Loucy (cell line): Measurements from ENCODE around the gene APOL4.

Source experiments
- H2AFZ ChIP-seq: fragments of 200-600 bp; sonication (generic); 2 replicates; pipeline ENCODE4 v1.6.0; 2016; ENCODE audit warnings: antibody characterized with exemption, mild to moderate bottlenecking, low read length, moderate library complexity
- H3F3A ChIP-seq: fragments of 200-600 bp; 2 replicates; pipeline ENCODE4 v1.6.0; 2016; ENCODE audit warnings: antibody characterized with exemption, low read depth, mild to moderate bottlenecking
- H3K27me3 ChIP-seq: fragments of 200-600 bp; sonication (generic); 2 replicates; pipeline ENCODE4 v1.6.1; 2014; ENCODE audit warnings: low read length, mild to moderate bottlenecking; ENCODE audit not compliant: insufficient read depth, poor library complexity, severe bottlenecking
- H3K36me3 ChIP-seq: fragments of 200-600 bp; sonication (generic); 2 replicates; pipeline ENCODE4 v1.6.1; 2016; ENCODE audit warnings: low read length; ENCODE audit not compliant: insufficient read depth
- H3K4me1 ChIP-seq: fragments of 200-600 bp; sonication (generic); 2 replicates; pipeline ENCODE4 v1.5.1; 2014; ENCODE audit warnings: low read length, mild to moderate bottlenecking; ENCODE audit not compliant: insufficient read depth, poor library complexity, severe bottlenecking
- H3K4me2 ChIP-seq: fragments of 200-600 bp; sonication (generic); 2 replicates; pipeline ENCODE4 v1.6.0; 2014; ENCODE audit warnings: antibody characterized with exemption, low read length, low read depth, mild to moderate bottlenecking; ENCODE audit not compliant: poor library complexity, severe bottlenecking
- H3K4me3 ChIP-seq: fragments of 200-600 bp; sonication (generic); 2 replicates; pipeline ENCODE4 v1.5.1; 2014; ENCODE audit warnings: low read length, mild to moderate bottlenecking, mixed read lengths; ENCODE audit not compliant: poor library complexity, severe bottlenecking
- H3K79me2 ChIP-seq: fragments of 200-600 bp; sonication (generic); 2 replicates; pipeline ENCODE4 v1.6.1; 2014; ENCODE audit warnings: low read length; ENCODE audit not compliant: insufficient read depth
- H3K9ac ChIP-seq: fragments of 200-600 bp; sonication (generic); 2 replicates; pipeline ENCODE4 v1.6.0; 2014; ENCODE audit warnings: mild to moderate bottlenecking, low read depth, low read length, moderate library complexity; ENCODE audit not compliant: poor library complexity, severe bottlenecking
- H3K9me2 ChIP-seq: fragments of 200-600 bp; sonication (generic); replicated peaks from 2 replicates; pipeline ENCODE4 v1.6.1; 2016; ENCODE audit warnings: low read depth, low read length, mixed read lengths
- H3K9me3 ChIP-seq: fragments of 200-600 bp; sonication (generic); 2 replicates; pipeline ENCODE4 v1.6.1; 2014; ENCODE audit warnings: mild to moderate bottlenecking, antibody characterized with exemption, low read length, low read depth; ENCODE audit not compliant: insufficient read depth
- H4K20me1 ChIP-seq: fragments of 200-600 bp; sonication (generic); 2 replicates; pipeline ENCODE4 v1.6.0; 2014; ENCODE audit warnings: antibody characterized with exemption, low read length, mild to moderate bottlenecking; ENCODE audit not compliant: insufficient read depth, poor library complexity, severe bottlenecking
- EZH2phosphoT487 ChIP-seq: fragments of 200-600 bp; IDR thresholded peaks from 2 replicates; pipeline ENCODE4 v1.6.1; 2018; ENCODE audit warnings: antibody characterized with exemption, mild to moderate bottlenecking, moderate library complexity, borderline replicate concordance
- TF ChIP-seq, protein P1 (sequence below): fragments of 200-600 bp; sonication (generic); conservative IDR thresholded peaks from 2 replicates; pipeline ENCODE4 v1.5.1; 2014; ENCODE audit warnings: mild to moderate bottlenecking, antibody characterized with exemption, low read length

APOL4 gene

DNA sequence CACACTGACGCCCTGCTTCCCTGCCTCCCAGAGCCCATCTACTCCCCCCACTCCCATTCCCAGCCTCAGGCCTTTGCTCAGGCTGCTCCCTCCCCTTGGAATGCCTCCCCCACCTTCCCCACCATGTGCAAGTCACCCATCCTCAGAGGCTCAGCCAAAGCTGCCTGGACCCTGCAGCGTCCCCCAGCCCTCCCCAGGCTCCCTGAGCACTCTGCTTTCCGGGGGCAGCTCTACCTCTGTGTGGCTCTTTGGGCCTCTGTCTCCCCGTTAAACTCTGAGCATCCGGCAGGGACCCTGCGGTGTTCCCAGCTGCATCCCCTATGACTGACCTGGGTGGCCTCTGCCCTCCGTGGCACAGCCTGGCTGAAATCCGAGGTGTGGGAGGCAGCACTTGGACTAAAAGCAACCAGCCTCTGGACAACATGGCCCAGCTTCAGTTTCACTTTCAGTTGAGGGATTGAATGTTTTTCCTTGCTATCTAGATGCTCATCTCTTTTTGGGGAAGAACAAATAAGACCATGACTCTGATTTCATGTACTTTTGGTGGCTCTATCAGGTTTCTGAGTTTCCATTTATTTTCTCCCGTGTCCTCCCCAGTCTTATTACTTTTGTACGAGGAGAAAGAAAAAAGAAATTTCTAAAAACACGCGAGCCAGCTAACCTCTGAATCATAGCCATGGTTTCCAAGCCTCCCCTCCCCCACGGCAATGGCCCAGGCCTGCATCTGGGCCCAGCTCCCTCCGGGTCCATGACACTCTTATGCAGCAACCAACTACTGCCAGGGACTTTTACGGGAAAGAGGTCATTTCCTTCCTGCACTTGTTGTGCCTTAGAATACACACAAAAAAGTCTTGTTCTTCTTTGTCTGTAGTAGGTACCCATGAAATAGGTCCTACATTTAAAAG, 44.8 kb downstream of the APOL4 start:
- Histone ChIP-seq H3K4me2 (peak overlapping the region; percentile 89), H2AFZ (peak overlapping the region; percentile 13; the same call in 1 of the 2 replicates), H4K20me1 (no peaks in the 10 kb centered on the region), H3K79me2 (peaks cover 17% of the 10 kb centered on the region; the same call in 1 of the 2 replicates), H3K9me2 (no peaks in the 10 kb centered on the region), H3K4me1 (peaks cover 85% of the 10 kb centered on the region), H3F3A (peaks cover 4% of the 10 kb centered on the region; the same call in 1 of the 2 replicates), H3K36me3 (no peaks in the 10 kb centered on the region), H3K9ac (peak overlapping the region; percentile 90), H3K4me3 (peak overlapping the region; percentile 75), H3K9me3 (no peaks in the 10 kb centered on the region), H3K27me3 (no peaks in the 10 kb centered on the region)
- TF ChIP-seq EZH2phosphoT487, result no peak
- TF ChIP-seq, protein P1, sequence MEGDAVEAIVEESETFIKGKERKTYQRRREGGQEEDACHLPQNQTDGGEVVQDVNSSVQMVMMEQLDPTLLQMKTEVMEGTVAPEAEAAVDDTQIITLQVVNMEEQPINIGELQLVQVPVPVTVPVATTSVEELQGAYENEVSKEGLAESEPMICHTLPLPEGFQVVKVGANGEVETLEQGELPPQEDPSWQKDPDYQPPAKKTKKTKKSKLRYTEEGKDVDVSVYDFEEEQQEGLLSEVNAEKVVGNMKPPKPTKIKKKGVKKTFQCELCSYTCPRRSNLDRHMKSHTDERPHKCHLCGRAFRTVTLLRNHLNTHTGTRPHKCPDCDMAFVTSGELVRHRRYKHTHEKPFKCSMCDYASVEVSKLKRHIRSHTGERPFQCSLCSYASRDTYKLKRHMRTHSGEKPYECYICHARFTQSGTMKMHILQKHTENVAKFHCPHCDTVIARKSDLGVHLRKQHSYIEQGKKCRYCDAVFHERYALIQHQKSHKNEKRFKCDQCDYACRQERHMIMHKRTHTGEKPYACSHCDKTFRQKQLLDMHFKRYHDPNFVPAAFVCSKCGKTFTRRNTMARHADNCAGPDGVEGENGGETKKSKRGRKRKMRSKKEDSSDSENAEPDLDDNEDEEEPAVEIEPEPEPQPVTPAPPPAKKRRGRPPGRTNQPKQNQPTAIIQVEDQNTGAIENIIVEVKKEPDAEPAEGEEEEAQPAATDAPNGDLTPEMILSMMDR, result no peak

DNA sequence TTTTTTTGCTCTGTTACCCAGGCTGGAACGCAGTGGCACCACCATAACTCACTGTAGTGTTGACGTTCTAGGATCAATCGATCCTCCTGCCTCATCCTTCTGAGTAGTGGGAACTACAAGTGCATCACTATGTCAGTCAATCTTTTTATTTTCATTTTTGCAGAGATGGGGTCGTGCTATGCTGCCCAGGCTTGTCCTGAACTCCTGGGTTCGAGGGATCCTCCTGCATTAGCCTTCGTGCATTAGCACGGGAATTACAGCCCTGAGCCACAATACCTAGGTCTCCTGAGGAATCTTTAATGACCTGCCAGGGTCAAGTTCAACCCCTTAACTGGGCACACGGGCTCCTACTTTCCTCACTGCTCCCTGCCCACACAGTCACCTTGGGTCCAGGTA, 45.5 kb downstream of the APOL4 start:
- no peak overlapping the region for H2AFZ ChIP-seq
- peak overlapping the region; percentile 89 for H3K4me2 ChIP-seq
- H3K79me2 ChIP-seq, result peaks cover 17% of the 10 kb centered on the region; the same call in 1 of the 2 replicates

DNA sequence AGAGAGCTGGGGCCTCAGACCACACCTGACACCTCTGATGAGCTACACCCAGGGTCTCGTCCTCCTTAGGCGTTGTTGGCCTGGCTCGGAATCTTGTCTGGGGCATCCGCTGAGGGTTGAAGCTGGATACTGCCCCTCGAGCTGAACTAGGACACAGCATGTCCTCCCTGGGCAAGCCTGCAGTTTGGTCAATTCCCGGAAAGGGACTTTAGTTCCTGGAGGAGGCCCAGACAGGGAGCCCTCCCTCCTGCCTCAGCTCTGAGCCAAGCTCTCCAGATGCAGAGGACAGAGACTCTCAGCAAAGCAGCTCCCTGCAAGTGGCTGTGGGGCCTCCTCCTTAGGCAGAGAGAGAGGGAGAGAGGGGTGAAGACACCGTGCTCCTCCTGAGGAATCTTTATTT, 45.9 kb downstream of the APOL4 start:
- H4K20me1 ChIP-seq, result no peaks in the 10 kb centered on the region
- TF ChIP-seq EZH2phosphoT487, result no peak
- TF ChIP-seq, protein P1, result no peak
- peak overlapping the region; percentile 90 for H3K9ac ChIP-seq
- no peak overlapping the region for H2AFZ ChIP-seq
- H3K9me3 ChIP-seq, result no peaks in the 10 kb centered on the region
- no peaks in the 10 kb centered on the region for H3K27me3 ChIP-seq
- H3K79me2 ChIP-seq, result peaks cover 17% of the 10 kb centered on the region; the same call in 1 of the 2 replicates
- no peaks in the 10 kb centered on the region for H3K36me3 ChIP-seq
- peak overlapping the region; percentile 89 for H3K4me2 ChIP-seq
- peaks cover 75% of the 10 kb centered on the region for H3K4me1 ChIP-seq
- H3K4me3 ChIP-seq, result peak overlapping the region; percentile 75
- no peaks in the 10 kb centered on the region for H3F3A ChIP-seq
- H3K9me2 ChIP-seq, result no peaks in the 10 kb centered on the region

More for the DNA sequence above, 45.5 kb downstream of the APOL4 start:
- H3K4me3 ChIP-seq, result peak overlapping the region; percentile 75
- H4K20me1 ChIP-seq, result no peaks in the 10 kb centered on the region
- peak overlapping the region; percentile 90 for H3K9ac ChIP-seq
- no peaks in the 10 kb centered on the region for H3K27me3 ChIP-seq
- H3K9me2 ChIP-seq, result no peaks in the 10 kb centered on the region
- no peaks in the 10 kb centered on the region for H3K9me3 ChIP-seq
- no peaks in the 10 kb centered on the region for H3K36me3 ChIP-seq
- no peaks in the 10 kb centered on the region for H3F3A ChIP-seq
- peaks cover 79% of the 10 kb centered on the region for H3K4me1 ChIP-seq
- TF ChIP-seq, protein P1, result no peak
- TF ChIP-seq EZH2phosphoT487, result no peak
